Epithelial cell of esophagus (primary cell): ENCODE data around the gene OR2T10.

Experiments
- DNase-seq: peaks from one replicate; pipeline ENCODE4 v3.0.0; 2010; ENCODE audit warnings: low read depth
- H3K4me3 ChIP-seq: 2 replicates; pipeline ENCODE4 v1.5.1; 2011; ENCODE audit warnings: mild to moderate bottlenecking, low read length, control low read depth
- TF ChIP-seq, protein P1 (sequence below): IDR thresholded peaks from 2 replicates; pipeline ENCODE4 v1.5.1; 2011; ENCODE audit warnings: low read depth, mild to moderate bottlenecking, low read length, control low read depth, inconsistent platforms; ENCODE audit not compliant: insufficient read depth; ENCODE audit errors: missing control alignments

OR2T10 gene

GRCh38 chr1:248613742-248614141 lies 16.2 kb upstream of the OR2T10 start:
- TF ChIP-seq, protein P1, sequence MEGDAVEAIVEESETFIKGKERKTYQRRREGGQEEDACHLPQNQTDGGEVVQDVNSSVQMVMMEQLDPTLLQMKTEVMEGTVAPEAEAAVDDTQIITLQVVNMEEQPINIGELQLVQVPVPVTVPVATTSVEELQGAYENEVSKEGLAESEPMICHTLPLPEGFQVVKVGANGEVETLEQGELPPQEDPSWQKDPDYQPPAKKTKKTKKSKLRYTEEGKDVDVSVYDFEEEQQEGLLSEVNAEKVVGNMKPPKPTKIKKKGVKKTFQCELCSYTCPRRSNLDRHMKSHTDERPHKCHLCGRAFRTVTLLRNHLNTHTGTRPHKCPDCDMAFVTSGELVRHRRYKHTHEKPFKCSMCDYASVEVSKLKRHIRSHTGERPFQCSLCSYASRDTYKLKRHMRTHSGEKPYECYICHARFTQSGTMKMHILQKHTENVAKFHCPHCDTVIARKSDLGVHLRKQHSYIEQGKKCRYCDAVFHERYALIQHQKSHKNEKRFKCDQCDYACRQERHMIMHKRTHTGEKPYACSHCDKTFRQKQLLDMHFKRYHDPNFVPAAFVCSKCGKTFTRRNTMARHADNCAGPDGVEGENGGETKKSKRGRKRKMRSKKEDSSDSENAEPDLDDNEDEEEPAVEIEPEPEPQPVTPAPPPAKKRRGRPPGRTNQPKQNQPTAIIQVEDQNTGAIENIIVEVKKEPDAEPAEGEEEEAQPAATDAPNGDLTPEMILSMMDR, result no peak
- DNase-seq, result no peak
- no peak overlapping the region for H3K4me3 ChIP-seq

- no peak for DNase-seq
- TF ChIP-seq, protein P1, result no peak
These were observed 14.4 kb upstream of the OR2T10 start for GRCh38 chr1:248611883-248612414.

DNA sequence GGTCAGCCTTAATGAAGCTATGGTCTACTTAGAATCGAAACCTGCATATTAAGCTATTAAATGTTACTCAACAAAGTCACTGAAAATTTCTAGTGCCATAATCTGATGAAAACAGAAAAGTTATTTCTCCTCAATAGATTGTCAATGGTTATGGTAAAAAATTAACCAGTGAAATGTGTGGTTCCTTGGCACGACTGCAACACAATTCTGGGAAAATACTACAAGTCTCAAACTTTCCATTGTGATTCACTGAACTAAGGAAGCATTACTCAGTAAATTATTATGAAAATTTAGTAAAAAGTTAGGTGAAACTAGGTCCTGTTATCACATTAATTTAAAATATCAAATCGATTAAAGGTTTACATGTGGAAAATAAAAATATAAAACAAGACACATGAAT lies 12.8 kb upstream of the OR2T10 start:
- TF ChIP-seq, protein P1, result no peak
- H3K4me3 ChIP-seq, result no peak overlapping the region
- no peak for DNase-seq

More at GRCh38 chr1:248611883-248612414, 14.4 kb upstream of the OR2T10 start:
- no peak overlapping the region for H3K4me3 ChIP-seq

DNA sequence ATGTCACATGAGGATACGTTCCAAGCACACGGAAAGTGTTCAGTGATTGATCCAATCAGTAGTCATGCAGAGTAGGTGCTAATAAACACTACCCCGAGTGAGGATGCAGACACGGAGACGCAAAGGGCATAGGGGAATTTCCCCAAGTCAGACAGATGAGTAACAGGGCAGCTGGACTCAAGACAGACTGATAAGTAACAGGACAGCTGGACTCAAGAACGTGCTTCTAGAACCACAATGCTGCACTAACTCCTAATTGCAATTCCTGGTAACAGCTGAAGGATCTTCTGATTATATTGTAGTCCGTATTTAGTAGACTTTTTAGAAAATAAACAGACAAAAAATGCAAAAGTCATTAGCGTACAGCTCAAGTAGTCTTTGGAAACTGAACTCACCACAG lies 1.9 kb upstream of the OR2T10 start:
- TF ChIP-seq, protein P1, result no peak
- no peak overlapping the region for H3K4me3 ChIP-seq
- DNase-seq, result no peak

GRCh38 chr1:248596615-248597014 lies 885 bp downstream of the OR2T10 start:
- DNase-seq, result no peak
- H3K4me3 ChIP-seq, result no peak overlapping the region
- TF ChIP-seq, protein P1, result no peak

- TF ChIP-seq, protein P1, result no peak
- no peak for DNase-seq
- H3K4me3 ChIP-seq, result no peak overlapping the region
These were observed 4.3 kb downstream of the OR2T10 start for GRCh38 chr1:248593226-248593625.

DNA sequence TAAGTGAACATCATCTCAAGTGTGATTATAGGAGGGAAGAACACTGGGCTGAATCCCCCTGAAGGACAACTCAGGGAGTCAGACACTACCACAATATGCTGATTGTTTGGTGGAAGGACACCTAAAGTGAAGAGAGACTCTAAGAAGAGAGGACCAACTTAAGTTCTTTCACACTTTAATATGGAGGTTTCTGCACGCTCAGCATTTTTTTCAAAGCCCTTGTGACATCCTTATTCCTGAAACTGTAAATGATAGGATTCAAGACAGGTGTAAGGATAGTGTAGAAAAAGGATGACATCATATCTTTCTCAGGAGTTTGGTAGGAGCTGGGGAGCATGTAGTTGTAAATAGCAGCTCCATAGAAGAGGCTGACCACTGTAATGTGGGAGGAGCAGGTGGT lies 4.8 kb downstream of the OR2T10 start:
- TF ChIP-seq, protein P1, result no peak
- no peak overlapping the region for H3K4me3 ChIP-seq
- no peak for DNase-seq
